ENCODE data around the gene TP53TG5.

The TP53TG5 gene

DNA sequence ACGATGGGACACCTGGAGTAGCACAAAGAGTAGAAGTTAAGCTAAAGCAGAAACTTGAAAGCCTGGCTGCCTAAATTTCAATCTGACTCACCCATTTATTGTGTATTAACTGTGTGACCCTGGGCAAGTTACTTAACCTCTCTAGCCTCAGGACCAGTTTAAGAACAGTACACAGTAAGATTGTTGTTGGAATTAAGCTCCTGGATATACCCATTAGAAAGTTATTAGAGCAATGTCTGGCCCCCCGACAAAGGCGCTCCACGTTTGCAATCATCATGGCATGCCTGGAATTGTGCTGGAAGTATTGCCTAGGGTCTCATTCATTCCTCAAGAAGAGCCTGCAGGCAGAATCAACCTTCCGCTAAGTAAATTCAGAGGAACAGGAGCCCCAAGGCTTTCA is 31.3 kb downstream of the TP53TG5 start:
- peak; percentile 62 for DNase-seq (ENCODE audit: low read depth, low spot score)

DNA sequence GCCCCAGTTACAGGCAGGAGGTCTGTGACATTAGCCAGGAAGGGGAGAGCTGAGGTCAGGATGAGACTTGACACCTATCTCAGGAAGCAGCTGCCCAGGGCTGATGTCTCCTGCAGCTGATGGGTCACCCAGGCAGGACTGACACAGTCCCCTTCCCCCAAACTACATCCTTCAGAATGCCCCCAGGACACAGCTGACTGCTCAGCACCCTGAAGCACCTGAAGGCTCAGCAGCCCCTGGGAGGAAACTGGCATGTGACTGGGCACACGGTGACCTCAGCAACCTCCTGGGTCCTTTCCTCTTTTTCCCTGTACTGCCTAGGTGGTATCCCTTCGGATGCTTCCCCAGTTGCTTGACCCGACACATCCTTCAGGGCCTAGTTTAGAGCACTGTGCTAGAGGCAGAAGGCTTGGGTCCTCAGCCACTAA is 31.8 kb downstream of the TP53TG5 start:
- peak; percentile 52 for DNase-seq (ENCODE audit: low read depth, low spot score)

- peak; percentile 62 for DNase-seq (ENCODE audit: low read depth, low spot score)
These were observed 32.8 kb downstream of the TP53TG5 start for GRCh38 chr20:45345104-45345936.

GRCh38 chr20:45344168-45344860 is 33.8 kb downstream of the TP53TG5 start:
- DNase-seq (ENCODE audit: low read depth, low spot score) = peak; percentile 84

GRCh38 chr20:45343532-45344167 is 34.5 kb downstream of the TP53TG5 start:
- DNase-seq (ENCODE audit: low read depth, low spot score) = peak; percentile 53

- DNase-seq (ENCODE audit: low read depth, low spot score) = peak; percentile 35
These were observed 35.1 kb downstream of the TP53TG5 start for GRCh38 chr20:45342855-45343531.

DNA sequence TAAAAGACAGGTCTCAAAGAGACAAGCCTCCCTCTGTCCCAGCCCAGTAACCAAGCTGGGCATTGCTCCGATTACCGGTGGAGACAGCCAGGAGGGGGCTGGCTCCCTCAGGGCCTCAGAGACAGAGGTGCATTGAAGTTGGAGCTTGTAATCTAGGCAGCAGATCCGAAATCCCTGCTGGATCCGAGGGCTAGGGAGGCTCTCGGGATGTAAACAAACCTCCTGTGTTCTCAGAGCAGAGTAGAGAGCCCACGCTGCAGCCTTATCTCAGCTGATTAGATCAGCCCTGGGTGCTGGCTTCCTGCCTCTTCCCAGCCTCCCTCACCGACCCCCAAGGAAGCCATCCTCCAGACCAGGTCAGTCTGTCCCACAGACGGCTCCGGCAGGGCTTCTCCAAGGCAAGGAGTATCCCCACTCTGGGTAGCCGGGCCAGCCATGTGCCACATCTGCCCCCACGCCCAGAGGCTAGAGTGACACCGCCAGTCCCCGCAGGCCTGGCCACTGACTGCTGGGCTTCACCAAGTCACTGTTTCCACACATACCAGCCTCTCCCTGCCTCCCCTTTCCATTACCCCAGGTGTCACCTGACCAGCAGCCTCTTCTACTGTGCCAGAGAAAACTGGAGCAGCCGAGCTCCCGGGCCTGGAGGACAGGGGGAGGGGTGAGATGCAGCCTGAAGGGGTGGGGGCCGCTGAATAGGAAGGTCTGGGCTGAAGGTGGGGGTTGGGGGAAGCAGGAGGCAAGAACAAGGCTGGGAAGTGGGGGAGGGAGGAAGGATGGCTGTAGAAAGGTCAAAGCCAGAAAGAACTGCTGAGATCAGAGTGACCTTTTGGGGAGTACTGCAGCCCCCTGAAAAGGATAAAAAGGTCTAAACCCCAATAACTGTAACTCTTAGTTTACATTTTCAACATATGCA is 35.9 kb downstream of the TP53TG5 start:
- peak; percentile 93 for DNase-seq (ENCODE audit: low read depth, low spot score)

- no peak for DNase-seq (ENCODE audit: low read depth, low spot score)
These were observed 36.6 kb downstream of the TP53TG5 start for GRCh38 chr20:45341579-45341938.

DNA sequence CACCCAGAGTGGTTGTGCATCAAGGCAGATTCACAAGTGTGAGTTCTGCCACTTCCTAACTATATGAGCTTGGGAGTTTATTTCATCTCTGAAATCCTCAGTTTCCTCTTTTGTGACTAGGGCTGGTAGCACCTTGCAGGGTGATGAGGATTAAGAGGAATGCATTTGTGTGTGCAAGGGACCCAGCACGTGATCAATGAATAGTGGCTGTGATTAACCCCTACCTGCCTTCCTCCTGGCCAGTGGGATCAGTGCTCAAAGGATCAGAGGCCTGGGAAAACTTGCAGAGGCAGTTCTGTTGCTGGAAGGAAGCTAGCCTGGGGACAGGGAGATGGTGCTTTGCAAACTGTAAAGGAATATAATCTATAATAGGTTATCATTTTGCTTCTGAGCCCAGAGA is 37.2 kb downstream of the TP53TG5 start:
- DNase-seq (ENCODE audit: low read depth, low spot score) = peak; percentile 67

DNA sequence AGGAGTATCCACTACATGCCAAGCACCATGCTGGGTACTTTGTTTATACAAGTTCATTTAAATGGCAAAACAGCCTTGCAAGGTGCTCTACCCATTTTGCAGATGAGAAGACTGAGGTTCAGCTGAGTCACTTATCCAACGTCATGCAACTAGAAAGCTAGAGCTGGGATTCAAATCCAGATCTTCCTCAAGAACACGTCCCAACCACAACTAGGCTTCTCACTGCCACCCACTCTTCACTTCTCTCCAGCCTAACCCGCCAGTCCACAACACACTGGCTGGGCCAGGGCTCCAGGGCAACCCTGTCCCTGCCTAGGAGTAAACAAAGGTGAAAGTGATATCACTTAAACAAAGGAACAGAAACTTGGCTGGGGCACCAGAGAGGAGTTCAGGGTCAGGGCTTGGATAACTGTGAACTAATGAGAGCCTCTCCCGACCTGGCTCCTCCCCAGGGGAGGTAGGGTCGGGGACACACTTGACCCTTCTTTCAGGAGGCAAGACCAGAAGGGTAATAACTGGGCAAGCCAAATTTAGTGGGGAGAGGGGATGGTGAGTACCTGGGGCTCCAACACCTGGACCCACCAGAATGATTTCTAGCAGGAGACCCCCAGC is 37.8 kb downstream of the TP53TG5 start:
- peak; percentile 56 for DNase-seq (ENCODE audit: low read depth, low spot score)

- no peak for DNase-seq (ENCODE audit: low read depth, low spot score)
These were observed 38.3 kb downstream of the TP53TG5 start for GRCh38 chr20:45339799-45340198.

- no peak for DNase-seq (ENCODE audit: low read depth, low spot score)
These were observed 39.0 kb downstream of the TP53TG5 start for GRCh38 chr20:45339084-45339483.

DNA sequence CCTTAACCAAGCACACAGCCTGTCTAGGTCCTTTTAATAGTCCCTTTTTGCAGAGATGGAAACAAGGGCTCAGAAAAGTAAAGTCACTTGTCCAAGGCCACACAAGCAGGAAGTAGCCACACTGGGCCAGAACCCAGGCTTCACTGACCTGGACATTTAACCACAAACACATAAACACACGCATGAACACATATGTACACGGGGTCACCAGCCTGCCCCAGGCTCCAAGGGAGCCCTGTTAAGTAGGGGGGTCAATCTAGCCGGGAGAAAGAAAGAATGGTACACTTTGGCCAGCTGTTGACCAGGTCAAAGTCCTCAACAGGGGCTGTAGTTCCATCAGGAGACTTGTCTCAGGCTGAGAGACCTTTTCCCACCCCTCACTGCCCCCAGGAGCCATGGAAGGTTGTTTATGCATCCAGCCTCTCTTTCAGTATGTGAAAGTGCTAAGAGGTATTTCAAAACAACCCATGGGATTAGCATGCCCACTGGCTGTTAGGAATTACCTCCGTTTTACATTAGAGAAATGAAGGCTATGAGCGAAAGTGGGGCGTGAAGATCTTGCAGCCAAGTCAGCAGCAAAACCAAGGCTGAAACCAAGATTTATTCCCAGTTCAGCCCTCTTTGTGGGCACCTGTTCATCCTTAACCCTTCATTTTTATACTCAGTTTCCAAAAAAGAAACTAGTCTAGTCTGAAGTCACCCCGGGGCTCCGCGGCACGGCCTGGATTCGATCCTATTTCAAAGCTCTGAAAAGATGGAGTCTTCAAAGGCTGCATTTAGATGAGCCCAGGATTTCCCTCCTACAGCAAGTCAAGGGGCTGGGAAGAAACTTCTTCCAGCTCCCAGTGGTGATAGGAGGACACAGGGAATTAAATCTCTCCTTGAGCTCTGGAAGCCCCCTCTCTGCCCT is 39.7 kb downstream of the TP53TG5 start:
- no peak for DNase-seq (ENCODE audit: low read depth, low spot score)

DNA sequence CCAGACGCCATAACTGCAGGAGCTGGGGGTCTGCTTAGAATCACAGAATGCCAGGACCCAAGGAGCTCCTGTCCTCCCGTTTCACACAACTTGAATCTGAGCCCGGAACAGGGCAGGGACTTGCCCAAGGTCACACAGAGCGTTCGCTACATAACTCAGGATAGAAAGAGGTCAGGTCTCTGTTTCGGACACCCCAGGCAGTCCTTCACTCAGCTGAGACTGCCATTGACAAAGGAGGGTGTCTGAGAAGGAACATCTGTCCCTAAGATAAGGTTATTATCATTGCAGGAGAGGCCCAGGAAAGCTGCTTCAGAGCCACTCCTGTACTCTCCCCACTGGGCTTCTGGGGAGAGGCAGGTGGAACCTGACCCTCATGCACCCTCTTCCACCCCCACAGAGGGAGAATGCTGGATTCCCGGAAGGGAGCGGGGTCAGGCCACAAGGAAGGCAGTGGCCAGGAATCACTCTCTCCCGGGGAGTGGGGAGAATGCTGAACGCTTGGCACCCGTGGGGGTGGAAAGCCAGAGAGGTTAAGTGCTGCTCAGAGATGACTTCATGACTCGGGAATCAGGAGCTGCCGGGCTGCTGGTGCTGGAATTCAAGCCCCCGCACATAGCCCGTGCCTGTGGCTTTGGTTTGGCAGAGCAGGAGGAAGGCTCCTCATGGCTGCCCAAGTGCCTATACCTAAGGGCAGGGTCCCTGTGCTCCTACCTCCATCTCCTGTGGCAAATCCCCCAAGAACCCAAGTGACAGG is 40.6 kb downstream of the TP53TG5 start:
- peak; percentile 69 for DNase-seq (ENCODE audit: low read depth, low spot score)

- DNase-seq (ENCODE audit: low read depth, low spot score) = peak; percentile 71
These were observed 41.4 kb downstream of the TP53TG5 start for GRCh38 chr20:45336530-45337366.

GRCh38 chr20:45330476-45330875 is 47.6 kb downstream of the TP53TG5 start:
- no peak for DNase-seq (ENCODE audit: low read depth, low spot score)

DNA sequence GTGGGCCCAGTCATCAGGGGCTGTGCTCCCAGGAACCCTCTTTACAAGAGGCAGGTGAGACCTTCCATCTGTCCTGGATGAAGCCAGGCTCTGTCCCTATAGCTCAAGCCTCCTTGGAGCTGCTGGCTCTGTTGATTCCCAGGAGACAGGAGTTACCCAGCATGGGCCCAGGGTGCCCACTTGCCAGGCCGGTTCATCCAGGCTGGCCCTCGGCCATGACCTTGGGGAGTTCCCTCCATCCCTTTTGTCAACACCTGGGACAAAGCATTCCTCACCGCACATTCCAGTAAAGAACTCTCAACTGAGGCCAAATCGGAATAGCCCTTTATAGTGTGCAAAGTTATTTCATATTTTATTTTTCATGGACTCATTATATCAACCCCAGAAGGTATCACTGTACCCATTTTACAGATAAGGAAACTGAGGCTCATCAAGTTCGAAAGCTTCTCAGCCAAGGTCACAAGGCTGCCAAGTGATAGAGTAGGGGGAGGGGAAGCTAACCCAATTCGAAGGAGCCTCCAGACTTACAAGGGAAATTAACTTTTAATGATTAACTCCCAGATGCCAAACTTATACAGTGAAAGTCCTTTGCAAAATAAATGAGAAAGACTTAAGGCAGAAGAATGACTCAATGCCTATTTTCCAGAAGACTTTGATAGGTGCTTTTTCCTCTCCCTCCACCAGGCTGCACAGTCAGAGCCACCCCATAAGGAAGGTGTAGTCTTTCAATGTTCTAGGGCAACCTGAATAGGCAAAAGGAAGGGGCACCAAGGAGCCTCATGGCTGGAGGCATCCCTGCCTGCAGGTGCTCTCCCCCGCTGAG is 48.4 kb downstream of the TP53TG5 start:
- DNase-seq (ENCODE audit: low read depth, low spot score) = no peak

Measured in ELF-1 (cell line).